NCI-H2171 (cell line): ENCODE results near the gene HS3ST4.
"Not testable (repeated sequence)": the region's sequence is repeated elsewhere in the genome, so short reads cannot be mapped to it uniquely, and the experiment has no call there.

Experiments
- DNase-seq: peaks from one replicate; lab custom pipeline; 2025; lab: John Stamatoyannopoulos, UW

Gene HS3ST4

DNA sequence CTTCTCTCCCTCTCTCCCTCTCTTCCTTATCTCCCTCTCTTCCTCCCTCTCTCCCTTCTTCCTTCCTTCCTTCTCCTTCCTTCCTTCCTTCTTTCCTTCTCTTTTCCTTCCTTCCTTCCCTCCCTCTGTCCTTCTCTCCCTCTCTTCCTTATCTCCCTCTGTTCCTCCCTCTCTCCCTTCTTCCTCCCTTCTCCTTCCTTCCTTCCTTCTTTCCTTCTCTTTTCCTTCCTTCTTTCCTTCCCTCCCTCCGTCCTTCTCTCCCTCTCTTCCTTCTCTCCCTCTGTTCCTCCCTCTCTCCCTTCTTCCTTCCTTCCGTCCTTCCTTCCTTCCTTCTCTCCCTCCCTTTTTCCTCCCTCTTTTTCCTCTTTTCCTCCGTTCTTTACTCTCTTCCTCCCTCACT lies 38.6 kb downstream of the HS3ST4 start:
- DNase-seq = no peak

DNA sequence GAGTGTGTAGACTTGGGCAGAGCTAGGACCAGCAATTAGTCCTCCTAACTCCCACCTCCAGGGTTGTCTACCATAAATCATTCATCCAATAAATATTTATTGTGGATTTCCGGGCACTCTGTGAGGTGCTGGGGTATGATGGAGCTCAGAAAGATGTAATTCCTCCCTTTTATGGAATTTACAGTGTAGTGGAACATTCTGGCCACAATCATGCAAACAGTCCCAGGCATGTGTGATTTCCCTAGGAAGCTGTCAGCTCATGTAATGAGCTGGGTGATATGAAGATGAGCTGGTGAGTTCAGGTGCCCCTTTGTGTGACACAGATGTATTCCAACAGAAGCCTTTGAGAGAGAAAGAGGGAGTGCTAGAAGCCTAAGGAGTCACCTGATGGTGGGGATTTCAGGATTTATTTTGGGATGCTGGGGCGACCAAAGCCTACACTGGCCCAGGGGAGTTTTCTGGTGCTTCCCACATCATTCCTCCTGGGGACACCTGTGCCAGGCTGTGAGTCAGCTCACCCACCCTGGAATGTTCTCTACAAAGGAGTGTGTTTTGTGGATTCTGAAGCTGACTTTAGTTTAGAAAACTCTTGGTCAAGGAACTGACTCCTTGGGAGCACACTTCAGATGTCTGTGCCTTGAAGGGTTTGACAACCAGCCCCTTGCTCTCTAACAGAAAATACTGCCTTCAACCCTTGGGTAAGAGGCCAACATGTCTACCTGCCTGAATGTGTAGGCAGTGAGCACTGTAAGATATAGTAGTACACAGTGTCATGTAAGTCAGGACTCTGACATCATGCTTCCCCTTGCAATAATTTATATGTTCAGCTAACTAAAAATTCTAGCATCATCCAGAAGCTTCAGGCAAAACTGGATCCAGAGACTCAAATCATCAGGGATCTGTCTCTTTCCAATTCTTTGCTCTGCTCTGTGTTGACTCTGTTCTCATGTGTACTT lies 42.9 kb downstream of the HS3ST4 start:
- no peak for DNase-seq

DNA sequence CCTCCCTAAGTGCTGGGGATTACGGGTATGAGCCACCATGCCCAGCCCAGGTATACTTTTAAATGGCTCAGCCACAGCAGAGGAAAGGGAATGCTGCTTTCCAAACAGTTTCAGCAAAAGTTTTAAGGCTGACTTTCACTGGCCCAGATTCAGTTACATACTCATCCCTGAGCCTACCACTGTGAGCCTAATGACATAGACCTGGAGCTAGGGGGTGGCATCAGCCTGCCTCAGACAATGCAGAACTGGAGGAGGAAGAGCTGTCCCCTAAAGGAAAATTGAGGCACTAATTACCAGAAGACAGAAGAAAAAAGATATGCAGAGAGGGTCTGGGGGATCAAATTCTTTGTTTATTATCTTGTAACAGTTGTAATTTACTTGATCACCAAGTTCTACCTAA lies 43.9 kb downstream of the HS3ST4 start:
- no peak for DNase-seq

DNA sequence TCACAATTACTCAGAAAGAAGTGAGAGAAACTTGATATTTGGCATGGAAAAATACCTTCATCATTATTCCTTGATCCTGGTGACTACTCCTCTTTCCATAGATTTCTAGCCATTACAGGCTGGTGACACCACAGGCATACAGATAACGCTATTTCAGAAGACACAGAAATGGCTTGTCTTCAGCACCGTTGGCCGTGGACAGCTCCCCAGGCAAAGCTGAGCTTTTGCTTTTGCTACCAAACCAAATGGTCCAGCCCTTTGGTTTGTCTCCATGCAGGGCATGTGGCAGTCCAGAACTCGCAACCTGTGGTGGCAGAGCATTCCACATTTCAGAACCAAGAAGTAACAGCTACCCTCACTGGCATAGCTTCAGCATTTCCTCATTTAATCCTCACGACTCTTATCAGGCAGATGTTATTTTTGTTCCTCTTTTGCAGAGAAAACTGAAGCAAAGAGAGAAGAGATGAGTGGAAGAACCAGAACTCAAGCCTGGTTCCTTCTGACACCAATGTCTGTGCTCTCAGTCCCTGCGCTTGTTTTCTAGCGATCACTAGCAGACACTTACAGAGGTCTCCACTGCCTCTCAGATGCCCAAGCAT lies 55.5 kb downstream of the HS3ST4 start:
- DNase-seq = no peak

DNA sequence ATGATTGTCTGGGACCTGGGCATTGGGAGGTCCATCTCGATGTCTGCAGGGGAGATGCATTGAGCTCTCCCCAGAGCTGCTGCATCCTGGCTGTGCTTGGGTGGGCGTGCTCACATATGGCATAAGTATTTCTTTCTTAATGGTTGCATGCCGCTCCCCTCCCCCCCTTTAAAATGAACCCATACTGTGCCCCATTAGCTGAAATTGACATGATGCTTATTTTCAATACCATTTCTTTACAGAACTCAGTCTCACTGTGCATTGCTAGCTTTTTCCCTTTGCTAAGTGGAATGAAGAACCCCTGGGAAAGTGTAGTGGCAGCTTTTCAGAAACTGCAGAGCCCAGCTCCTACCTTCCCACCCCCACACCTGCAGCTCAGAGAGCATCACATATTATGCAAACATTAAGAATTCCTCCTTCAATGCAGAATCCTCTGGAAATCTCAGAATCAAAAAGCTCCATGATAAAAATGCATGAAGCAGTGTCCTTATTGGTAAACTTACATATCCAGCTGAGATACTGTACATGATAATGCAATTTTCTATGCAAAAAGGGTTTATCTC lies 56.4 kb downstream of the HS3ST4 start:
- DNase-seq = no peak

DNA sequence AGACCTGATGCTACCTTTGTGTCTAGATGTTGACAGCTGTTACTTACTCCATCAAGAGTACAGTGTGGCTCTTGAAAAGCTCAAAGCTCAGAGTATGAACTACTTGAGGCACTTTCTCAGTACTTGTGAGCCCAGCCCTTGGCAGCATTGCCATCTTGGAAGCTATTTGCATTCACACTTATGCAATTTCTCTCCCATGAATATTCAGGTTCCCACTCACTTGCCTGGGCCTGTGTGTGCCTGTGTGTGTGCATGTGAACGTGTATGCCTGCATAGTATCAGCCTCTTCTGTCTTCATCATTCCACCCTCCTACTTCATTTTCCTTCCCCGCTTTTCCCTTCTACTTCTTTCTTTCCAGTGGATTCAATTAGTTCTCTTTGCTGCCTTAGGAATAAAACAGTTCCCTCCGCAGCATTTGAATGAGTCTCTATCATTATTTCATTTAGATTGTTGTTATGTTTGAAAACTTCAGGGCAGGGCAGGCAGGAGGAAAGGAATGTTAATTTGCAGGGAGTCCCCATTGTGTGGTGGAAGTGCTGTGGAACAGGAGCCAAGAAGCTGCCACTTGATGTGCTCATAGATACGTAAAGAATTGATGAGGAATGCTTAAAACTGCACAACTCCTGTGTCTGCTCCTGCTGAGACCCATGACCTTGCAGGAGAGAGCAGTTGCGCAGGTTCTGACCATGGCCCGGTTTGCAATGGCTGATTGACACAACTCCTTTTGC lies 58.9 kb downstream of the HS3ST4 start:
- no peak for DNase-seq

DNA sequence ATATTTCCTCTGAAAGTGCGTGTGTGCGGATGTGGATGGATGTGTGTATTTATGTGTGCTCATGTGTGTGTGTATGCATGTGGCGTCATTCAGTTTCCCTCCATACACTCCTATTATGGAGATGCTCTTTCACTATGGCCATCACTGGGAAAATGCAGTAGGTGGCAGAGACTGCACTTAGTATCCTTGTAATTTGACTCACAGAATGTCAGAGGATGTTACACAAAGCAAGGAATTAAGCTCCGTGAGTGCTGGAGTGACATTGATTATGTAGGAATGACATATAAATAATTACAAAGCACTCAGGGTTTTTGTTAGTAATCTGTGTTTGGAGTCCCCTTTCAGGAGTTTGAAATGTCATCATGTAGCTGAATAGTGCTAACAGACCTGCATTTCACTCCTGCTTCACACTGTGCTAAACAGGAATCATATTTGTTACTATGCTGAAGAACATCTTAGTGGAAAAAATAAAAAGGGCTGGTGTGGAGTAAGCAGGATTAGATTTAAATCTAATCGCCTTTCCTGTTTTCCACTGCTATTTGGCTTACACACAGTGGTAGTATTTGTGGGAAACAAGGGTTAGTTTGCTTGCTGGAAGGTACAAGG lies 59.6 kb downstream of the HS3ST4 start:
- no peak for DNase-seq

DNA sequence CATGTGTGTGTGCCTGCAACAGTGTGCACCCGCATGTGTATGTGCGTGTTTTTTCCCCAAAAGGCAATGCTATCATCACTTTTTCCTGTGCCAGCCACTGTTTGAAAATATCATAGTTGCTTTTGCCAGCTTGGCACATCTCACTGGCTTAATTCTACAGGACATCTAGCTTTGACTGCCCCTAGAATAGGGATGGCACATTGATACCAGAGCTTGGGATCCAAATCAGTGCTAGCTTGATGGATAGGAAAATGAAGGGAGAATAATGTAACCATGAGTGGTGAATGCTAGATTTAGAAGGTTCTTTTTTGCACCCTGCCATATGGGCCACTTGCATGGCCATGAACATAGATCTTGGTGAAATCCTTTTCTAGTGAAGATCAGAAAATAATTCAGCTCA lies 72.7 kb downstream of the HS3ST4 start:
- DNase-seq = no peak

DNA sequence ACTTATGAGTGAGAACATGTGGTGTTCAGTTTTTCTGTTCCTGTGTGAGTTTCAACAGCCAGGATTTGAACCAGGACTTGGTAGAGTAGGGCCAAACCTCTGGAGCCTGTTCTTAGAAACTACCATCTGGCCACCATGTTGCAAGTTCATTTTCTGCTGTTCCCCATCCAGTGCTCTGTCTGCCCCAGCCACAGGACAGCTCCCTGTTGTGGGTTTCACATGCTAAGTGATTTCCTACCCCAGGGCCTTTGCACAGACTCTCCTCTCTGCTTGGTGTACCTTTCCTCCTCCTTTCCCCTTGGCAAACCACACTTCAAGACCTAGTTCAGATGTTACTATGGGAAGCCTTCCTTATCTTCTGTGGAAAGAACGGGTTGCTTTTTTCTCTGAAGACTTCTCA lies 79.5 kb downstream of the HS3ST4 start:
- DNase-seq = no peak

DNA sequence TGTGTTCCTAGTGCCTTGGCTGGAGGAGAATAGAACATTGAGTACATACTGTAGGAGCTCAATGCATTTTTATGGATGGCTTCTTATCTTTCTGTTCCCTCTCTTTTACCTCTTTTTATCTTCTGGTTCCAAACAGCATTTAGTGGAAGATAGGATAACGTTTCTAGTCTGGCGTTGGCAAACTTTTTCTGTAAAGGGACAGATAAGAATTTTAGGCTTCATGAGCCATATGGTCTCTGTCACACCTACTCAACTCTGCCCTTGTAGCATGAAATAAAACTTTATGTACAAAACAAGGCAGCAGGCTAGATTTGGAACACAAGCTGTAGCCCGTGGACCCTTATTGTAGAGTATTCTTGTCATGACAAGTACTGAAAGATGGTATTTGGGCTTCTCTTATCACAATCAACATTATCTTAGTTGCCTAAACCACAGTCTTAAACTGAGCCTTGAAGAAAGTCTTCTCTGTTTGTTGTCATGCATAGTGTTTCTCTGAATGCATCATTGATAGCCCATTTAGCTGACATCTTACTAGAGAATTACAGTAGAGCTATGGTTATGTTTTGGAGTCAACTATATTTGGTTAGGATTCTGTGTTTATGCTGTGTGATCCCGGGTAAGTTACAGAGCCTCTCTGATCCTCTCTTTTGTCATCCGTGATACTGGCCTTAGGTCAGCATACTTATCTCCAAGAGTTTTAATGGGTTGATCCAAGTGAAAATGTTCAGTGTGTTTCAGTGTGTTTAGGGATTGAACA lies 80.2 kb downstream of the HS3ST4 start:
- no peak for DNase-seq

DNA sequence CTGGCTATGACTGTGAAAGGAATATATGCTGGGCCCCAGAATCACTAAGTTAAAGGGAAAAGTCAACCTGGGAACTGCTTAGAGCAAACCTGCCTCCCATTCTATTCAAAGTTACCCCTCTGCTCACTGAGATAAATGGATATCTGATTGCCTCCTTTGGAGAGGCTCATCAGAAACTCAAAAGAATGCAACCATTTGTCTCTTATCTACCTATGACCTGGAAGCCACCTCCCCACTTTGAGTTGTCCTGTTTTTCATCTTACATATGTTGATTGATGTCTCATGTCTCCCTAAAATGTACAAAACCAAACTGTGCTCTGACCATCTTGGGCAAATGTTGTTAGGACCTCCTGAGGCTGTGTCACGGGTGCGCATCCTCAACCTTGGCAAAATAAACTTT lies 84.5 kb downstream of the HS3ST4 start:
- not testable (repeated sequence) for DNase-seq

DNA sequence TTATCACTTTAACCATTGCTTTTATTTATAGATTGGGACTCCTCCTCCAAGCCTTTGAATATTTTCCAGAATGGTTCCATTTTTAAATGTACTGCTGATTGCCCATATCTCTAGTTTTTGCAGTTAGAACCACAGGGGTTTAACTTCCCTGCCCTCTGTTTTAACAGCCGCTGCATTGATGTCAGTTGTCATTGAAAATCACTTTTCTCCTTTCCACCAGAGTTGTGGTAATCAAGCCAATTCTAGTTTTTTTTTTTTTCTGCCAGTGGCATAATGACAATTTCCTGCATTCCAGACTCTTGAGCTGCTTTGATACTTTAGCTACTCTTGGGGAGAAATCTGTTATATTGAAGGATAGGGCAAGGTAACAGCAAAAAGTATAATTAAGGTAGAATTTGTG lies 91.5 kb downstream of the HS3ST4 start:
- no peak for DNase-seq

DNA sequence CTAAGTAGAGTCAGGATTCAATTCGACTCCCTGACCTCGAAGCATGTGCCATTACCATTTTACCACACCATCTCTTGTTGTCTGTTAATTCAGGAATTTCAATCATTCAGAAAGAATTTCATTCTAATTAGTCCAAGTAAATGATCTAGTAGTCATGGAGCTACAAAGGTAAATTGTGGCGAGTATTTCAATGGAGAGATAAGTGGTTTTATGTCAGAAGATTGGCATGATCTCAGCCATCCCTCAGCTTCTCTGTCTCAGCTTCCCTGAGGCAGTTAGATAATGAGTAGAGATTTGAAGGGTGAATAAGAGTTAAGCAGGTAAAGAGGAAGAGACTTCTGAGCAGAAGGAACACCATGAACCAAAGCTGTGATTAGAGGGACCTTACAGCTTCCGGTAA lies 93.6 kb downstream of the HS3ST4 start:
- no peak for DNase-seq

DNA sequence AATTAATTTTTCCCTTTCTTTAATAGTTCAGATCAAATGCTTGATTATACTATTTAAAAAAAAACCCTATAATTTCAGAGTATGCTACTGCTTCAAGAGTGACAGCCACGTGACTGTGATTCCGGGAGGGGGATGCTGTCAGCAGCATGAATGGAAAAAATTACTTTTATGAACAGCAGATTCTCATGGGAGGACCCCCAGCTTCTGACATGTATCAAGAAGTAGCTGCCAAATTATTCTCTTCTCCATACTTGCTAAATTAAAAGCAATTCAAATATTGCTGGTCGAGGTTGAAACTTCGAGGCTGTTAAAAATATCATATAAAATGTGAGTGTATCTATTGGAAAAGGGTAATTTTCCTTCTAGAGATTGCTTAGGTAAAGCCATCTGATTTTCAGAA lies 95.0 kb downstream of the HS3ST4 start:
- DNase-seq = no peak

DNA sequence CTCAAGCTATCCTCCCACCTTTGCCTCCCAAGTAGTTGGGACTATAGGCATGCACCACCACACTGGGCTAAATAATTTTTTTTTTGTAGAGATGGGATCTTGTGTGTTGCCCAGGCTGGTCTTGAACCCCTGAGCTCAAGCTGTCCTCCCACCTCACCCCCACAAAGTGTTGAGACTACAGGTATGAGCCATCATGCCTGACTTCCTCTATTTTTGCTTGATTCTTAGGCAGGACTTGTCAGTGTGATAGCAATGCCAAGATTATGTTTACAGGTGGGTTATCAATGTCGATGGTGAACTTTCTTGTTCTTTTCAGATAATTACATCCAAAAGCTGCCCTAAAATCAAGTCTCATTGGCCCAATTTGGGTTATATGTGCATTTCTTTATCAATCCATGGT lies 96.9 kb downstream of the HS3ST4 start:
- DNase-seq = no peak

DNA sequence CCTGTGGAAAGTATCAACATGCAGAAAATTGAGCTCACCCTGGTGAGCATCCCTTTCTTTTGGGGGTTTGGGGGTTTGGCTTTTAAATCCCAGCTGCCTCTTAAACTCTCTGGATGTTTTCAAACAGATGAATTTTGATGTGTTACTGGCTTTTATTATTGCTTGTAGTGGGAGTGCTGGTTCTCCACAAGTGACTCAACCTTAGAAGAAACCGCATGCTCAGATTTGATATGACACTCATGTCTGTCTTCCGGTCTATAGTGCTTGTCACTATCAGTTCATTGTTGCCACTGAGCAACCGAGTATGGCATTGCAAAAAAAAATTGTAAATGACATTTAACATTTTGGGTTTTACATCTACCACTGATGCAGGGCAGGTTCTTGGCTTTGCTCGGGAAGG lies 104.5 kb downstream of the HS3ST4 start:
- DNase-seq = no peak

DNA sequence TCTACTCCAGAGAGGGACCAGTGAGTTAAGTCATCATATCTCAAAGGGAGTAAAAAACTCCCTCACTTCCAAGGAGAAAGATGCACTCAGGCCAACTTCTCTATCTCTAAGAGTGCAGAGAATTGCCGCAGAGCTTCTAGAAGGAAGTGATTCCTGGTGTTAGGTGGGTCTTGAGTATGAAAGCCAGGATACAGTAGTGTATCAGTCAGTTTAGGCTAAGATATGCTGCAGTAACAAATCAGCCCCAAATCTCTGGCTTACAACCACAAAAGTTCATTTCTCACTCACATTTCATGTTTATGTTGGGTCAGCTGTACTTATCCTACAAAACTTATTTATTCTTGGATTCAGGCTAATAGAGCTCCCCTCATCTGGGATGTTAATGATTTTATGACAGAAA lies 106.3 kb downstream of the HS3ST4 start:
- DNase-seq = no peak

DNA sequence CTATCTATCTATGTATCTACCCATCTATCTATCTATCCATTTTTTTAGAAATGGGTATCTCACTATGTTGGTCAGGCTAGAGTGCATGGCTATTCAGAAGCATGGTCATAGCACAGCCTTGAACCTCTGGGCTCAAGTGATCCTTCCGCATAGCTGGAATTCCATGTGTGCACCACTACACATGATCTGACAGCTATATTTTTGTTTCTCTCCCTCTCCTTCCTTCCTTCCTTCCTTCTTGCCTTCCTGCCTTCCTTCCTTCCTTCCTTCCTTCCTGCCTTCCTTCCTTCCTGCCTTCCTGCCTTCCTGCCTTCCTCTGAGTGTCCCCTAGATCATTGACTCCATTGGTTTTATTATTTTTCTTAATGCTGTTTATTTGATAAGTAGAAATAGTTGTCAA lies 108.1 kb downstream of the HS3ST4 start:
- no peak for DNase-seq

DNA sequence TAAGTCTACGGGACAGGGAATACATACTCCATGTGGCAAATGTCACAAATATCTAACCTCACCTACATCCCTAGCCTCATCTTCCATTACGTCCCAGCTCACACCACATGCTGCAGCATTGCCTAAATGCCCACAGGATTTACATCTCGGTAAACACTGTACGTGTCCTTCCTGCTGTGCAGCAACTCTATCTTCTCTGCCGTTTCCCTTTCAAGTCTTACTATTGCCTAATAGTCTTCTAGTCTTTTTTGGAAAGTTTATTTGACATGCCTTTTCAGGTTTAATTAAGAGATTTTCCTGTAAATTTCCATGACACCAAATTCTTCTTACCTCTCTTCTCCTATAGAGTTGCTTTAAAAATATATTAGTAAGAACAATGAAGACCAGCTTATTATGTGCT lies 120.5 kb downstream of the HS3ST4 start:
- no peak for DNase-seq

DNA sequence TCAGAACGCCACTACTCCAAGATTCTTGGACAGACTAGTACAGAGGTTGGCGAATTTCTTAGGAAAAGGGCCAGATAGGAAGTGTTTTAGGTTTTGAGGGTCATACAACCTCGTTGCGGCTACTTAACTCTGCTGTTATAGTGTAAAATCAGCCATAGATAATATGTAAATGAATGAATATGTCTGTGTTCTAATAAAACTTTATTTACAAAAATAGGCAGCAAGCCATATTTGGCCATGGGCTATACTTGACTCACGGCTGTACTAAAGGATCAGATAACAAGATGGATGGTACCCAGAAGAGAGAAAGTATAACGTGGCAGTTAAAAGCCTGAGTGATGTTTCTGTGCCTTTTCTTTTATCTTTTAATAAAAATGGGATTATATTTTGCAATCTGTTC lies 125.5 kb downstream of the HS3ST4 start:
- DNase-seq = no peak

DNA sequence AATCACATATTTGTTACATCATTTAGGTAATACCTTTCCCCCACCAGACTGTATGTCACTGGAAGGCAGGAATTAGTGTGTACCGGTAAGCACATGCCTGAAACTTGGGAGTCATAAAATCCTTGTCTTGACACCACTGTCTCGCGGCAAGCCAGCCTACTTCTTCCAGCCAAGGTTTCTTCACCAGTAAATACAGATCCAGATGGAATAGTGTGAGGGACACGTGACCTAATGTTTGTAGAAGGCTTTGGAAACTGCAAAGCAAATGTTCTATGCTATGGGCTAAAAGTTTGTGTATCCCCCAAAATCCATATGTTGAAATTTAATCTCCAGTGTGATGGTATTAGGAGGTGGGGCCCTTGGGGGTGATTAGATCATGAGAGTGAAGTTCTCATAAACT lies 126.1 kb downstream of the HS3ST4 start:
- no peak for DNase-seq

DNA sequence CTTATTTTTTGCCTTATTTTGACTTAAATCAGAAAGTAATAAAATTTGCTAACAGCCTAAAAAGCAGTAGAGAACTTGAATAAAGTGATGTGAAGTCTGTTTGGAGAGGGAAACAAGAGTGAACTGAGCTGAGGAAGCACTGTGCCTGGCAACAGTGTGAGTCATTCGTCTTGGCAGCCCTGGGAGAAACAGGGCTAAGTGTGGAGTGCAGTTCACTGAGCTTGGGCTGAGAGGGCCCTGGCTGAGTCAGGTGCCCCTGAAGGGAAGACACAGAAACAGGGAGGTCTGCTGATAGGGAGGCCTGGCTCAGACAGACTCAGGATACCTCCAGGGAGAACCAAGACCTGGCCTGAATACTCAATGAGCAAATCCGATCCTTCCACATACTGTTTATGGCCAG lies 132.1 kb downstream of the HS3ST4 start:
- no peak for DNase-seq
